ENCODE measurements around the gene UBASH3A.

DNA sequence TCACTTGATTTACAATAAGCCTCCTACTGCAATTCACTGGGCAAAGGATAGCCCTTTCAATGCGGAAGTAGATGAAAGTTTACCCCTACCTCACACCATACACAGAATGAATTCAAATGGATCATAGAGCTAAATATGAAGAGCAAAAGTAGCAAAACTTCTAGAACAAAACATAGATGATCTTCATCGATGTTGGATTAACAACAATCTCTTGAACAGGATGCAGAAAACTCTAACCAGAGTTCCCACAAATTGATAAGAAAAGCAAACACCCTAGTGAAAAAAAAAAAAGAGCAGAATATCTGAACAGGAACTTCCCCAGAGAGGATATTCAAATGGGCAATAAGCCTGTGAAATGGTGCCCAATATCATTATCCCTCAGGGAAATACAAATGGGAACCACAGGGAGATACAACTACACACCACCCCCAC is 1.9 kb upstream of the UBASH3A start:
- TF ChIP-seq EGR1 (IDR thresholded peaks at IDR 0.05) (no peak), CEBPB (IDR thresholded peaks at IDR 0.05) (no peak), EP300 (IDR thresholded peaks at IDR 0.05; ENCODE audit: borderline replicate concordance) (no peak), ZBTB7A (IDR thresholded peaks at IDR 0.05; ENCODE audit: low read depth) (no peak), YY1 (IDR thresholded peaks at IDR 0.05; ENCODE audit: low read depth) (no peak), TAF1 (IDR thresholded peaks at IDR 0.05; ENCODE audit: low read depth) (no peak), CREB1 (IDR thresholded peaks at IDR 0.05; ENCODE audit: low read depth) (no peak), RAD21 (IDR thresholded peaks at IDR 0.05; ENCODE audit: low read depth) (no peak)
- TF ChIP-seq, protein P1, sequence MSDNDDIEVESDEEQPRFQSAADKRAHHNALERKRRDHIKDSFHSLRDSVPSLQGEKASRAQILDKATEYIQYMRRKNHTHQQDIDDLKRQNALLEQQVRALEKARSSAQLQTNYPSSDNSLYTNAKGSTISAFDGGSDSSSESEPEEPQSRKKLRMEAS (IDR thresholded peaks at IDR 0.05): no peak
- TF ChIP-seq, protein P2, sequence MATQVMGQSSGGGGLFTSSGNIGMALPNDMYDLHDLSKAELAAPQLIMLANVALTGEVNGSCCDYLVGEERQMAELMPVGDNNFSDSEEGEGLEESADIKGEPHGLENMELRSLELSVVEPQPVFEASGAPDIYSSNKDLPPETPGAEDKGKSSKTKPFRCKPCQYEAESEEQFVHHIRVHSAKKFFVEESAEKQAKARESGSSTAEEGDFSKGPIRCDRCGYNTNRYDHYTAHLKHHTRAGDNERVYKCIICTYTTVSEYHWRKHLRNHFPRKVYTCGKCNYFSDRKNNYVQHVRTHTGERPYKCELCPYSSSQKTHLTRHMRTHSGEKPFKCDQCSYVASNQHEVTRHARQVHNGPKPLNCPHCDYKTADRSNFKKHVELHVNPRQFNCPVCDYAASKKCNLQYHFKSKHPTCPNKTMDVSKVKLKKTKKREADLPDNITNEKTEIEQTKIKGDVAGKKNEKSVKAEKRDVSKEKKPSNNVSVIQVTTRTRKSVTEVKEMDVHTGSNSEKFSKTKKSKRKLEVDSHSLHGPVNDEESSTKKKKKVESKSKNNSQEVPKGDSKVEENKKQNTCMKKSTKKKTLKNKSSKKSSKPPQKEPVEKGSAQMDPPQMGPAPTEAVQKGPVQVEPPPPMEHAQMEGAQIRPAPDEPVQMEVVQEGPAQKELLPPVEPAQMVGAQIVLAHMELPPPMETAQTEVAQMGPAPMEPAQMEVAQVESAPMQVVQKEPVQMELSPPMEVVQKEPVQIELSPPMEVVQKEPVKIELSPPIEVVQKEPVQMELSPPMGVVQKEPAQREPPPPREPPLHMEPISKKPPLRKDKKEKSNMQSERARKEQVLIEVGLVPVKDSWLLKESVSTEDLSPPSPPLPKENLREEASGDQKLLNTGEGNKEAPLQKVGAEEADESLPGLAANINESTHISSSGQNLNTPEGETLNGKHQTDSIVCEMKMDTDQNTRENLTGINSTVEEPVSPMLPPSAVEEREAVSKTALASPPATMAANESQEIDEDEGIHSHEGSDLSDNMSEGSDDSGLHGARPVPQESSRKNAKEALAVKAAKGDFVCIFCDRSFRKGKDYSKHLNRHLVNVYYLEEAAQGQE (IDR thresholded peaks at IDR 0.05; ENCODE audit: low read depth): no peak
- TF ChIP-seq, protein P3, sequence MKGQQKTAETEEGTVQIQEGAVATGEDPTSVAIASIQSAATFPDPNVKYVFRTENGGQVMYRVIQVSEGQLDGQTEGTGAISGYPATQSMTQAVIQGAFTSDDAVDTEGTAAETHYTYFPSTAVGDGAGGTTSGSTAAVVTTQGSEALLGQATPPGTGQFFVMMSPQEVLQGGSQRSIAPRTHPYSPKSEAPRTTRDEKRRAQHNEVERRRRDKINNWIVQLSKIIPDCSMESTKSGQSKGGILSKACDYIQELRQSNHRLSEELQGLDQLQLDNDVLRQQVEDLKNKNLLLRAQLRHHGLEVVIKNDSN (IDR thresholded peaks at IDR 0.05): no peak
